HG02884 (cell line): ENCODE measurements around the gene KLLN.
A peak's percentile ranks its signal among the peaks of the same experiment; 100 is the strongest.
"Not testable (repeated sequence)": the region's sequence is repeated elsewhere in the genome, so short reads cannot be mapped to it uniquely, and the experiment has no call there.

Experiments
- ATAC-seq: cut with Tn5 transposase; IDR thresholded peaks from one replicate; pipeline ENCODE4 v1.9.1; 2021; ENCODE audit warnings: mild to moderate bottlenecking, moderate library complexity; ENCODE audit not compliant: unreplicated experiment

The KLLN gene

GRCh38 chr10:87867453-87867852, 4.1 kb upstream of the KLLN start:
- ATAC-seq = no peak

- ATAC-seq = no peak
These were observed 3.2 kb upstream of the KLLN start for GRCh38 chr10:87866412-87866974.

DNA sequence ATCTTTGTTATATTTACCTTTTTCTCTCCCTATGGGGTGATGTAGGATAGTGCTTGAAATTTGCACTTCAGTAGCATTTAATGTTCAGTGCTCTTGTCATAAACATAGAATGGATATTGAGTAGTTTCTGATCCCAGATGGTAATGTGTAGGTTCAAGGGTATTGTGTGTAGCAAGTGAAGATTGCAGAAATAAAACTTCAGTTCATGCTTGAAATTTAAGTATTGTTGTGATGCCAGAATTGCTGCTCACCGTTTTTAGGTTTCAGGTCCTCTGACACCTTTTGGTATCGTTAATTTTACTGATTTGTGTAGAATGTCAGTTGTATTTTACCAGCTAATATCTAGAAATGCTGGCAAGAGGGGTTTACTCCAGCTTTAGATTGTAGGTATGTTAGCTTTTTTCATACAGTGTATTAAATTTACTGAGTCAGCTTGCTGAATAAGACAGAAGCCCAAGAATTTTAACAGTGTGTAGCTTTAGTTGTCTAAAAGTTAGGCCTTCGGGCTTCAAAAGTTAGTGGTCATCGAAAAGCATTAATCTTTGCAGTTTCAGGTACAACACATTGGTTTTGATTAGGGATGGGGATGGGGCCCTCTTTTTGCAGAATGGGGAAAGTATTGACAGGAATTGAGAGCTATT, 2.0 kb upstream of the KLLN start:
- no peak for ATAC-seq

DNA sequence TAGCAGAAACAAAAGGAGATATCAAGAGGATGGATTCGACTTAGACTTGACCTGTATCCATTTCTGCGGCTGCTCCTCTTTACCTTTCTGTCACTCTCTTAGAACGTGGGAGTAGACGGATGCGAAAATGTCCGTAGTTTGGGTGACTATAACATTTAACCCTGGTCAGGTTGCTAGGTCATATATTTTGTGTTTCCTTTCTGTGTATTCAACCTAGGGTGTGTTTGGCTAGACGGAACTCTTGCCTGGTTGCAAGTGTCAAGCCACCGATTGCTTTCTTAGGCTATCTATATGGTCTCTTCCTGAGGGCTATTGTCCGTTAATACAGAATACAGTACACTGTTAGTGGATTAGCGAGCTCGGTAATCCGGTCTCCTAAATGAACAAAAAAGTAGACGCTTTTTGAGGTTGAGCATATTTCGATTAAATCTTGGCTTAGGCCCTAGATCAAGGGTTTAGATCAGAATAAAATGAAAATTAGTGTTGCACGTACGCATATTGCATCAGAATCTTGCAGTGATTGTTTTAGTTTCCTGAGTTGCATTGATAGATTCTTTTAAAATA, 1.2 kb upstream of the KLLN start:
- ATAC-seq = no peak

- ATAC-seq = not testable (repeated sequence)
These were observed 690 bp upstream of the KLLN start for GRCh38 chr10:87863951-87864495.

- peak; percentile 12 for ATAC-seq
These were observed 667 bp downstream of the KLLN start for GRCh38 chr10:87862679-87863052.

DNA sequence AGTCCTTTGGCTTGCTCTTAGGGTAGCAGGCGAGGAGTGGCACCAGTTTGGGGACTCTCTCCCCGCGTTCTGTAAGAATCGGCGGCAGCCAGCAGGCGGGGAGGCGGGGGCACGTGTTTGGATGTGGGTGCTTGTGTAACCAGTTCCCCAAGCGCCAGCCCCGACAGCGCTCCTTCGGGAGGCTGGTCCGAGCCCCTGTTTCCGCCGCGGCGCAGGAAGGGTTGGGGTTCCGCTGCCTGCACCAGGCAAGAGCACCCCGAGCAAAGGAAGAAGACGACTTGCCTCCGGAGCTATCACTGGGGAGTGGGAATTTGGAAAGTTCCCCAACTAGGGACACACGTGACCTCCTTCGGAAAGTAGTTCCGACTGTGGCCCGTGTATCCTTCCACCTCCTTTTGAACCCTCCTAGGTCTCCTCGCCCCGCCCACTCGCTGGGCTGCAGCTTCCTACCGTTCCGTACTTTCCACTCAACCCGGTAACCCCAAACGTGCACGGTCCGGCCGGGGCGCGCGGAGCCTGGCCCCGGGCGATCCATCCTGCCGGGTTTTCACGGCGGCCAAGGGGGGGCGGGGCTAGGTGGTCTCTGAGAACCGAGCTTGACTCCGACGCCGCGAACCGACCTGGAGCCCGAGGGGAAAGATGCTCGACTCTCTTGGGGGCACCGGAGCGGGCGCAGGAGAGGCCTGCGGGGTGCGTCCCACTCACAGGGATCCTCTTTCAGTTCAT, 1.2 kb downstream of the KLLN start:
- ATAC-seq = peak; percentile 46

DNA sequence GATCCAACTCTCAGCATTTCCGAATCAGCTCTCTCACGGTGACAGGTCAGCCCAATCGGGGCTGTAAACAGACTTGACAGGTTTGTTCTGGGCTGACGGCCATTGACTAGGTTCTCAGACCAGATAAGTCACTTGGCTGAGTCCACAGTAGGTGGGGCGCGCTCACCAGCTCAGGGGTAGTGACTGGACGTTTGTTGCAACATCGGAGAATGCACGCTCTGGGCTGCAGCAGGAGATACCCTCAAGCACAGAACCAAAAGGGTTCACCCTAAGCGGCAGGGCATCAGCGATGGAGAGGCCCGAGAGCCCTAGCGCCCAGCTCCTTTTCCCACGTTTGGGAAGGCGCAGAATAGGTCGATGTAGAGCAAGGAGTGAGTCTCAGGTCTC, 1.8 kb downstream of the KLLN start:
- no peak for ATAC-seq

- ATAC-seq = no peak
These were observed 2.4 kb downstream of the KLLN start for GRCh38 chr10:87860816-87861403.

DNA sequence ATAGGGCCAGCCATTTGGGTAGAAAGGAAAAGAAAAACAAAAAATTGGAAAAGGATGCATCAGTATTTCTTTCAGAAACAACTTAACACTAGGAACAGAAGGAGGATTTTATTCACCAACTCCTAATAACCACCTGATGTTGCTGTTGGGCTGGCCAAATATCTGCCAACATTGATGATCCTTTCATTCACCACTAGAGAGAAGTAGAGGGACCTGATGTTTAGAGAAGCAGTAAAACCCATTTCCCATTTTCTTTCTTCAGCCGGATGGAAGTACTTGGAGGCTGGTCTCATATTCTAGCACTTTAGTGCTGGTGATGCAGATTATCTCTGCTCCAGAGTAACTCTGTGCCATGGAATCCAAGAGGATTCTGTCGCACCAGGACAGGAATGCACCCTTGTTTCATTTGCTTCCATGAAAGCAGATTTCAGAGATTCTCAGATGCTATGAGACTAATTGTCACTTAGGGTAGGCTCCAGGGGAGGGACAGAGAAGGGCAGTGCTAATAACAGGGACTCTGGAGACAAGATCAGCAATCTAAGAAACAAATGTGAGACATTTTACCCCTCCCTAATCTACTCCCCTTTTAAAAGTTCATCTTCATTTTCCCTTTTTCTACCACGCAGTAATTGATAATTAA, 3.1 kb downstream of the KLLN start:
- ATAC-seq = no peak

GRCh38 chr10:87855665-87856064, 7.7 kb downstream of the KLLN start:
- ATAC-seq = not testable (repeated sequence)

- not testable (repeated sequence) for ATAC-seq
These were observed 8.1 kb downstream of the KLLN start for GRCh38 chr10:87855247-87855646.

DNA sequence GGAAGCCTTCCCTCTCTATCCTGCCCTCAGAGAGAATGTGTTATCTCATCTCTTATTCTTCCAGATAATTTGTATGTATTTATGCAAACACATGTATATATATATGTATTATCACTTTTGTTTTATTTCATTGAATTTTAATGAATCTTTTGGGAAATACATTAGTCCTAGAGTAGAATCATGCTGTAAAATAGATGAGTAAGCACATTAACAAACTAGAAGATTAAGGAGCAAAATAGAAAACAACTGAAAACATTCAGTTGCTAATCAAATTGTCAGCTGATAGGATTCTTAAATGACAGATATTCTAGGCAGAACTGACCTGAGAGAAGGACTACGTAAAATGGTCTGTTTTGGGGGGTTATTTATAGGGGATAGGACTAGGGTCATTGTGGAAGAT, 11.2 kb downstream of the KLLN start:
- no peak for ATAC-seq

GRCh38 chr10:87850742-87851205, 12.6 kb downstream of the KLLN start:
- no peak for ATAC-seq

GRCh38 chr10:87849001-87849400, 14.3 kb downstream of the KLLN start:
- ATAC-seq = no peak

DNA sequence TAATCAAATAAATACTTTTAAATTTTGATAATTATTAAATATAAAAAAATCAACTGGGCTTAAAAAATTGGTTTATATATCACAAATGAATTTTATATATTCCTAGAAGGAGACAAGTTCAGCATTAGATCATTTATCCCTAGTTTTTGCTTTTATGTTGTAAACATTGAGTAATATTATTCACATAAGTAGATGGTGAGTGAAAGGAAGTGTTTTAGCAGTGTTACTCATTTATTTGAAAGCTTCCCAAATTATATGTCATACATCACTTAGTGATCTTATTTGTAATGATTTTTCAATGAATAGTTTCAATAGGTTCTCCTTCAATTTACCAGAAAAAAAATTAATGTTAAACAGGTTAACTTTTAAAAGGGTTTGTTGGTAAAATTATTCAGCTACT, 15.8 kb downstream of the KLLN start:
- ATAC-seq = no peak

GRCh38 chr10:87846711-87847110, 16.6 kb downstream of the KLLN start:
- not testable (repeated sequence) for ATAC-seq

DNA sequence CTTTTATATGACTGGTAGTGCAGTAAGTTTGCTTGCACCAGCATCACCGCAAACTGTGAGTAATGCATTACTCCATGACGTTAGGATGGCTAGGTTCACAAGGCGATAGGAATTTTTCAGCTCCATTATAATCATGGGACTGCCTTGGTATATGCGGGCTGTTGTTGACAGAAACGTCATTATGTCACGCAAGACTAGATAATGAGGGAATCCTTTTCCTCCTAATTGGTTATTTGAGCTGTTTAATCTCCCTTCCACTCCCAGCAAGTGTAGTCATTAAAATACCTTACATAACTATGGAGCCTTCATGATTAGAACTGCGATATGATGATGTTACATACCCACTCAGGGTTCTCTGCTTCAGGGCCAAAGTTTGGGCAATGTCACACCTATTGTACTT, 17.3 kb downstream of the KLLN start:
- ATAC-seq = no peak

DNA sequence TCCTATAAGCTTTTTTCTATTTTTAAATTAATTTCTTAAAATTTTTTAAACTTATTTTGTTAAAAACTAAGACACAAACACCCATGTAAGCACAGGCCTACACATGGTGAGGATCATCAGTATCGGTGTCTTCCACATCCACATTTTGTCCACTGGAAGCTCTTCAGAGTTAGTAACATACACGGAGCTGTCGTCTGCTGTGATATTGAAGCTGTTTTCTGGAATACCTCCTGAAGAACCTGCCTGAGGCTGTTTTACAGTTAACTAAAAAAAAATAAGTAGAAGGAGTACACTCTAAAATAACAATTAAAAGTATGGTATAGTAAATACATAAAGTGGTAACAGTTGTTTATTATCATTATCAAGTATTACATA, 17.7 kb downstream of the KLLN start:
- no peak for ATAC-seq

- ATAC-seq = no peak
These were observed 18.3 kb downstream of the KLLN start for GRCh38 chr10:87844837-87845623.
